A673 (cell line): ENCODE results near the gene ADAMTSL3. TPM values are rescaled to one million over a fixed set of nuclear protein-coding genes. Genes with fewer than 3 reads are reported as not detected.

Experiments
- BruUV-seq: library from RNA; stranded (reverse); fragments of 400-500 nt; replicated peaks from 2 replicates; lab custom pipeline; 2021; lab: Mats Ljungman, UMichigan
- CTCF ChIA-PET: fragments of 300-600 bp; sonication (Branson Sonifier 250); formaldehyde crosslinking; loops from one replicate; lab custom pipeline; 2022; ENCODE audit warnings: antibody characterized with exemption; lab: Charles Lee
- POLR2A ChIA-PET: fragments of 300-600 bp; sonication (Branson Sonifier 250); formaldehyde crosslinking; loops from one replicate; lab custom pipeline; 2022; ENCODE audit warnings: antibody characterized with exemption; ENCODE audit not compliant: low non-redundant PET; lab: Charles Lee
- DNase-seq: peaks from one replicate; pipeline ENCODE4 v3.0.0-alpha.2; 2015; ENCODE audit warnings: low spot score
- H3K27ac ChIP-seq: fragments of 200-600 bp; sonication (generic); 2 replicates; pipeline ENCODE4 v1.5.1; 2016; ENCODE audit warnings: mixed run types, low read depth, mild to moderate bottlenecking, mixed read lengths, antibody characterized with exemption, low read length; ENCODE audit not compliant: poor library complexity, severe bottlenecking
- H3K27me3 ChIP-seq: fragments of 200-600 bp; sonication (generic); replicated peaks from 2 replicates; pipeline ENCODE4 v1.6.1; 2017; ENCODE audit warnings: mixed run types, low read depth, mild to moderate bottlenecking, mixed read lengths, antibody characterized with exemption, low read length; ENCODE audit not compliant: insufficient read depth, poor library complexity
- H3K36me3 ChIP-seq: fragments of 200-600 bp; sonication (generic); 2 replicates; pipeline ENCODE4 v1.6.1; 2016; ENCODE audit warnings: mixed run types, mild to moderate bottlenecking, mixed read lengths, antibody characterized with exemption, low read length; ENCODE audit not compliant: insufficient read depth, poor library complexity, severe bottlenecking
- H3K4me1 ChIP-seq: fragments of 200-600 bp; sonication (generic); 2 replicates; pipeline ENCODE4 v1.6.1; 2017; ENCODE audit warnings: mixed run types, mild to moderate bottlenecking, mixed read lengths, antibody characterized with exemption, low read length; ENCODE audit not compliant: insufficient read depth, poor library complexity, severe bottlenecking
- H3K4me3 ChIP-seq: fragments of 200-600 bp; sonication (generic); 2 replicates; pipeline ENCODE4 v1.5.1; 2016; ENCODE audit warnings: low read depth, mixed run types, mild to moderate bottlenecking, mixed read lengths, low read length; ENCODE audit not compliant: poor library complexity, severe bottlenecking
- H3K9me3 ChIP-seq: fragments of 200-600 bp; sonication (generic); 2 replicates; pipeline ENCODE4 v1.6.1; 2016; ENCODE audit warnings: mixed run types, low read depth, mild to moderate bottlenecking, mixed read lengths, antibody characterized with exemption, low read length; ENCODE audit not compliant: poor library complexity, severe bottlenecking
- CTCF ChIP-seq: fragments of 300-800, 200-600 bp; sonication (generic); conservative IDR thresholded peaks from 2 replicates; pipeline ENCODE4 v1.5.1; 2017; ENCODE audit warnings: low read depth, mild to moderate bottlenecking, antibody characterized with exemption, low read length, moderate library complexity, mixed read lengths
- EZH2 ChIP-seq: fragments of 200-600 bp; sonication (generic); IDR thresholded peaks from 2 replicates; pipeline ENCODE4 v1.6.1; 2017; ENCODE audit warnings: borderline replicate concordance, low read depth, mild to moderate bottlenecking, mixed read lengths, antibody characterized with exemption, low read length; ENCODE audit not compliant: poor library complexity, severe bottlenecking
- intact Hi-C: fragments of 100-400 bp; cut with micrococcal nuclease; formaldehyde crosslinking; loops from one replicate; pipeline ENCODE4 v1.10.0; 2022; ENCODE audit not compliant: unreplicated experiment
- total RNA-seq: library from RNA; stranded (reverse); gene quantifications from 2 replicates; pipeline ENCODE4 v1.2.3, GENCODE V29; 2021

The ADAMTSL3 gene
- total RNA-seq, 1 experiment from 2014 or later = 0.95 TPM

- ChIA-PET POLR2A (no interaction called here), CTCF (no interaction called here)
- Histone ChIP-seq H3K9me3 (no peaks in the 10 kb centered on the region), H3K36me3 (no peaks in the 10 kb centered on the region), H3K4me1 (no peaks in the 10 kb centered on the region), H3K27ac (no peak overlapping the region), H3K4me3 (no peak overlapping the region), H3K27me3 (no peaks in the 10 kb centered on the region)
- no peak for DNase-seq
- TF ChIP-seq EZH2 = no peak
- no peak for TF ChIP-seq CTCF
- intact Hi-C loops = no loop called here
- BruUV-seq = no TSS peak
Measured at GRCh38 chr15:83858820-83859505, 205.0 kb downstream of the ADAMTSL3 start.

- Histone ChIP-seq H3K4me3 (no peak overlapping the region), H3K27ac (no peak overlapping the region), H3K27me3 (no peaks in the 10 kb centered on the region), H3K4me1 (peaks cover 3% of the 10 kb centered on the region), H3K36me3 (no peaks in the 10 kb centered on the region), H3K9me3 (no peaks in the 10 kb centered on the region)
- ChIA-PET CTCF (no interaction called here), POLR2A (no interaction called here)
- DNase-seq = no peak
- TF ChIP-seq CTCF (no peak), EZH2 (no peak)
- intact Hi-C loops = no loop called here
- BruUV-seq = no TSS peak
Measured at GRCh38 chr15:83866692-83867091, 212.8 kb downstream of the ADAMTSL3 start.

GRCh38 chr15:83869341-83869740 is 215.4 kb downstream of the ADAMTSL3 start:
- CTCF ChIA-PET = no interaction called here
- peaks cover 7% of the 10 kb centered on the region for H3K4me1 ChIP-seq
- DNase-seq = no peak
- no TSS peak for BruUV-seq
- no peak overlapping the region for H3K27ac ChIP-seq
- no peak overlapping the region for H3K4me3 ChIP-seq
- no peaks in the 10 kb centered on the region for H3K36me3 ChIP-seq
- no peaks in the 10 kb centered on the region for H3K27me3 ChIP-seq
- intact Hi-C loops = no loop called here
- H3K9me3 ChIP-seq = no peaks in the 10 kb centered on the region
- POLR2A ChIA-PET = no interaction called here
- TF ChIP-seq EZH2 (no peak), CTCF (no peak)
